Pericardium fibroblast (primary cell): ENCODE results near the gene PTPRR. TPM values are rescaled to one million over a fixed set of nuclear protein-coding genes. Genes with fewer than 3 reads are reported as not detected.

ENCODE experiments used
- total RNA-seq: library from RNA; depleted of rRNA; stranded (reverse); fragments of >200 nt; gene quantifications from 2 replicates; pipeline ENCODE4 v1.2.3, GENCODE V29; 2015

The PTPRR gene, protein sequence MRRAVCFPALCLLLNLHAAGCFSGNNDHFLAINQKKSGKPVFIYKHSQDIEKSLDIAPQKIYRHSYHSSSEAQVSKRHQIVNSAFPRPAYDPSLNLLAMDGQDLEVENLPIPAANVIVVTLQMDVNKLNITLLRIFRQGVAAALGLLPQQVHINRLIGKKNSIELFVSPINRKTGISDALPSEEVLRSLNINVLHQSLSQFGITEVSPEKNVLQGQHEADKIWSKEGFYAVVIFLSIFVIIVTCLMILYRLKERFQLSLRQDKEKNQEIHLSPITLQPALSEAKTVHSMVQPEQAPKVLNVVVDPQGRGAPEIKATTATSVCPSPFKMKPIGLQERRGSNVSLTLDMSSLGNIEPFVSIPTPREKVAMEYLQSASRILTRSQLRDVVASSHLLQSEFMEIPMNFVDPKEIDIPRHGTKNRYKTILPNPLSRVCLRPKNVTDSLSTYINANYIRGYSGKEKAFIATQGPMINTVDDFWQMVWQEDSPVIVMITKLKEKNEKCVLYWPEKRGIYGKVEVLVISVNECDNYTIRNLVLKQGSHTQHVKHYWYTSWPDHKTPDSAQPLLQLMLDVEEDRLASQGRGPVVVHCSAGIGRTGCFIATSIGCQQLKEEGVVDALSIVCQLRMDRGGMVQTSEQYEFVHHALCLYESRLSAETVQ
- total RNA-seq = 2.1 TPM in 1 of 2 replicates, not detected in the other

DNA sequence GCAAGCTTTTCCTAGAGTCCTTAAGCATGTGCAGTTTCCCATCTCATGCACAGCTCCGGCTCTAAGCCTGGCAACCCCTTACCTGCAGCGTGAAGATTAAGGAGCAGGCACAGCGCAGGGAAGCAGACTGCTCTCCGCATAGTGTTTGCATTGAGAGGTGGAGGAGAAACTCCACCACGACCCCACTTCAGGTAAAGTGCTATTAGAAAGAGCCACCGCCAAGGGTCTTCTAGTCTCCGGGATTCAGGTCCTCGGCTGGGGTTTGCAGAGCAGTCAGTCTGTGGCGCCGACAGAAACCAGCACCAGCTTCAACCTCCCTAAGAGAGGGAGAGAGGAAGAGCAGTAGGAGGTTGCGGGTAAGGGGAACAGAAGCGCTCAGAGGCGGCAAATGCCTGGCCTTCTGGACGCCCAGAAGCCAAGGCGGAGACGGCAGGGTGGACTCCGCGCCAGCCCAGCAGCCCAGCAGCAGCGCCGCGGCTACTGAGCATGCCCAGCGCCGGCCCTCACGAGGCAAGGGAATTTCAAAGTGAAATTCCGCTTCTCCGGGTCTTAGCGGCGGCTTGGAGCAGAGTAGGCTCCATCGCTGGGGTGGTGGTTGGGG is at the start of gene PTPRR:
Gene PTPRR, minus strand, starts transcription at position 488 of the 601 bp plus-strand sequence. Its CDS starts 348 bp downstream, at position 140.

GRCh38 chr12:70637303-70638085 is 283.0 kb downstream of the PTPRR start, which contains the start of gene PTPRB:
PTPRB (minus strand) TSS chr12:70637429; CDS start chr12:70637395, 34 bp downstream.

Other genes starting within 250 kb of the PTPRR start
- gene TSPAN8, start 237.3 kb upstream of the PTPRR start, total RNA-seq = 3.4 TPM in 1 of 2 replicates, not detected in the other